WI38 (cell line): Measurements from ENCODE around the gene HDC.

Experiments
- H3K4me3 ChIP-seq: 2 replicates; pipeline ENCODE4 v1.5.1; 2011; ENCODE audit warnings: low read depth, mild to moderate bottlenecking, control low read depth, low read length
- CTCF ChIP-seq: IDR thresholded peaks from 2 replicates; pipeline ENCODE4 v1.5.1; 2012; ENCODE audit warnings: low read depth, mild to moderate bottlenecking, control low read depth, low read length

The HDC gene

GRCh38 chr15:50229336-50229735, 36.2 kb downstream of the HDC start:
- H3K4me3 ChIP-seq = no peak overlapping the region
- no peak for TF ChIP-seq CTCF

GRCh38 chr15:50228866-50229265, 36.7 kb downstream of the HDC start:
- no peak overlapping the region for H3K4me3 ChIP-seq
- no peak for TF ChIP-seq CTCF

- no peak overlapping the region for H3K4me3 ChIP-seq
- no peak for TF ChIP-seq CTCF
These were observed 38.5 kb downstream of the HDC start for GRCh38 chr15:50227076-50227475.

GRCh38 chr15:50225938-50226337, 39.6 kb downstream of the HDC start:
- TF ChIP-seq CTCF = no peak
- no peak overlapping the region for H3K4me3 ChIP-seq

- TF ChIP-seq CTCF = no peak
These were observed 40.5 kb downstream of the HDC start for GRCh38 chr15:50225057-50225456.

GRCh38 chr15:50224606-50225005, 40.9 kb downstream of the HDC start:
- no peak for TF ChIP-seq CTCF
- no peak overlapping the region for H3K4me3 ChIP-seq

More at GRCh38 chr15:50225057-50225456, 40.5 kb downstream of the HDC start:
- no peak overlapping the region for H3K4me3 ChIP-seq

GRCh38 chr15:50222181-50222580, 43.3 kb downstream of the HDC start:
- no peak for TF ChIP-seq CTCF
- no peak overlapping the region for H3K4me3 ChIP-seq
